ENCODE data around the gene OMP. TPM values are rescaled to one million over a fixed set of nuclear protein-coding genes. Genes with fewer than 3 reads are reported as not detected.

The OMP gene
- total and polyA plus RNA-seq, 2 of the 4 experiments (the other 2 are of a cell fraction), result 0.27 TPM; not detected in 1

DNA sequence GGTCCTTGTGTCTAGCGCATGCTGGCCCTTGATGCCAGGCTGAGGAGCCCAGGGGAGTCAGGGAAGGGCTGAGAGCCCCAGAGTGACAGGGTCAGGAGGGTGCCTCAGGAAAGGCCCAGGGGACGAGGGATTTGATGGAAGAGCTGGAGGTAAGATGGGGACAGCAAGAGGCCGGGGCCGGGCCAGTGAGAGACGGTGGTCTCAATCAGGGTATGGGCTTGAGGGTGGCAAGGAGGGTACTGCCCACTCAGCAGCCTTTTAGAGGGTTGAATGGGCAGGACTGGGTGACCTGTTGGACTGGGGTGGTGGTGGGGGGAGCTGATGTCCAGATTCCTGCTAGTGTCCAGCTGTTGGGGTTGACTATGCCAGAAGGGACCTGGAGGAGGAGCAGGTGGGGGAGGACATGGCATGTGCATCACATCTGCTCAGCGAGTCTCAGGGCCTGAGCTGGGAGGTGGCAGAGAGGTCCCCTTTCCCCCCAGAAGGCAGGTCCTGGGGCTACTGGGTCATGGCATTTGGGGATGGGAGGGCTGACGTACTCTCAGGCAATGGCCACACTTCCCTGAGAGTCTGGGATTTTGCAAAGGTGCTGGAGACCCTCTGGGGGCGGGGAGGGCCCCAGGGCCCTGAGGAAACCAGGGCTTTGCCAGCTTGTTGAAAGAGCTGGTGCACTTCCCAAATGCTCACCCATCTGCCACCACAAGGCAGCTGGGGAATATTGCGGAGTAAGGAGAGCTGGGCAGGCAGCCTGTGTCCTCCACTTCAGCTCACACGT lies 43.8 kb downstream of the OMP start:
- no peak overlapping the region for H3K56ac ChIP-seq (ENCODE audit: extremely low read depth, insufficient read depth, low read length)
- H2AK9ac ChIP-seq (replicated peaks; ENCODE audit: low read depth, low read length, poor library complexity), result no peak overlapping the region
- no peaks in the 10 kb centered on the region; the same call in 1 of the 2 replicates for H3K9me1 ChIP-seq (ENCODE audit: insufficient read depth, low read length)
- H3K27me3 ChIP-seq (ENCODE audit: control insufficient read depth, insufficient read depth, low read length), result peaks cover 51% of the 10 kb centered on the region
- no peaks in the 10 kb centered on the region for H4K20me1 ChIP-seq (ENCODE audit: insufficient read depth, low read length)
- ATAC-seq (ENCODE audit: low read depth) (no peak), DNase-seq (no peak)
- WGBS, 2 experiments (ENCODE audit: extremely low coverage in 2 of 2, insufficient read length in 1 of 2), result 89% methylated on average over 3 of the region's 10 CpGs; no CpG with 5 or more reads in 1 of the 2 experiments
- H2BK5ac ChIP-seq (ENCODE audit: low read depth, low read length, poor library complexity, severe bottlenecking), result no peak overlapping the region
- H3K23ac ChIP-seq (ENCODE audit: low read depth, low read length), result no peak overlapping the region
- H2BK20ac ChIP-seq (ENCODE audit: low read depth, low read length), result no peak overlapping the region
- no peaks in the 10 kb centered on the region for H3K36me3 ChIP-seq (ENCODE audit: control insufficient read depth, insufficient read depth, low read length)
- dilution Hi-C loops (cut with HindIII; ENCODE audit: low sequenced_read_pairs, unreplicated experiment) (no loop called here), in situ Hi-C loops (cut with MboI; ENCODE audit: low sequenced_read_pairs) (no loop called here), intact Hi-C loops (cut with micrococcal nuclease) (no loop called here)
- no peaks in the 10 kb centered on the region for H3K9me3 ChIP-seq (ENCODE audit: control insufficient read depth, insufficient read depth, low read length)
- no peak overlapping the region for H3K4me3 ChIP-seq (ENCODE audit: insufficient read depth, low read depth, low read length)
- no peaks in the 10 kb centered on the region for H3K79me1 ChIP-seq (ENCODE audit: low read depth in 1 of 2, low read length in 2 of 2)
- no peak overlapping the region for H3K18ac ChIP-seq (ENCODE audit: low read depth, low read length)
- H3K9ac ChIP-seq (ENCODE audit: low read depth, low read length), result no peak overlapping the region
- no peak overlapping the region for H2AFZ ChIP-seq (replicated peaks; ENCODE audit: low read length, poor library complexity)
- POLR2A ChIA-PET (ENCODE audit: unreplicated experiment), result no interaction called here
- H4K8ac ChIP-seq (ENCODE audit: low read depth in 2 of 2, low read length in 2 of 2), result no peak overlapping the region
- no peak overlapping the region for H3K4ac ChIP-seq (ENCODE audit: low read depth, low read length)
- H2AK5ac ChIP-seq (ENCODE audit: low read depth, low read length), result no peak overlapping the region
- H4K5ac ChIP-seq (ENCODE audit: low read depth, low read length), result no peak overlapping the region
- H3K4me1 ChIP-seq (ENCODE audit: control insufficient read depth, insufficient read depth, low read length), result no peaks in the 10 kb centered on the region
- no TSS peak for BruUV-seq (replicated peaks)
- H2BK15ac ChIP-seq (ENCODE audit: low read depth, low read length), result no peak overlapping the region
- H3K27ac ChIP-seq (ENCODE audit: insufficient read depth, low read length), result no peak overlapping the region
- no peak overlapping the region for H3K14ac ChIP-seq (replicated peaks; ENCODE audit: low read depth, low read length)
- CTCF ChIA-PET, result interaction anchor here (1.6 kb wide), 1 partner anchor 19 kb away, joined by 8 read pairs; the partner anchor contains the start of gene MYO7A
- no peak for TF ChIP-seq CHD1 (IDR thresholded peaks at IDR 0.05; ENCODE audit: low read depth, low read length)
- no peak for TF ChIP-seq CTCF (conservative IDR thresholded peaks at IDR 0.05; ENCODE audit: low read depth, low read length)
- no peak for TF ChIP-seq FOS (IDR thresholded peaks at IDR 0.05; ENCODE audit: low read depth, low read length)
- no peak for TF ChIP-seq BHLHE40 (IDR thresholded peaks at IDR 0.05; ENCODE audit: low read depth, low read length)
- TF ChIP-seq POLR2A (IDR thresholded peaks at IDR 0.05; ENCODE audit: low read depth, low read length), result no peak
- no peak for TF ChIP-seq RAD21 (IDR thresholded peaks at IDR 0.05; ENCODE audit: low read length)
- TF ChIP-seq MAZ (IDR thresholded peaks at IDR 0.05; ENCODE audit: borderline replicate concordance, low read depth, low read length), result no peak
- TF ChIP-seq RFX5 (IDR thresholded peaks at IDR 0.05; ENCODE audit: low read depth, low read length), result no peak
- TF ChIP-seq MXI1 (IDR thresholded peaks at IDR 0.05; ENCODE audit: borderline replicate concordance, low read depth, low read length), result no peak
- TF ChIP-seq MAFK (IDR thresholded peaks at IDR 0.05; ENCODE audit: low read depth, low read length), result no peak
- TF ChIP-seq SMC3 (IDR thresholded peaks at IDR 0.05; ENCODE audit: low read depth, low read length), result no peak
- no peak for TF ChIP-seq ELK1 (IDR thresholded peaks at IDR 0.05; ENCODE audit: borderline replicate concordance, low read depth, low read length)
- TF ChIP-seq RCOR1 (IDR thresholded peaks at IDR 0.05; ENCODE audit: insufficient replicate concordance, low read length), result no peak
- no peak for TF ChIP-seq NFE2L2 (IDR thresholded peaks at IDR 0.05; ENCODE audit: low read depth, low read length)
- no peak for TF ChIP-seq CEBPB (IDR thresholded peaks at IDR 0.05; ENCODE audit: low read depth, low read length)
- no peak overlapping the region for H4K91ac ChIP-seq (ENCODE audit: insufficient read depth, low read depth, low read length)
- H2BK120ac ChIP-seq (ENCODE audit: low read depth, low read length), result no peak overlapping the region
- no peak overlapping the region for H3K4me2 ChIP-seq (ENCODE audit: low read depth, low read length)

All from IMR-90 (cell line).